ENCODE measurements around the gene ZNF217. TPM values are rescaled to one million over a fixed set of nuclear protein-coding genes. Genes with fewer than 3 reads are reported as not detected.

The ZNF217 gene
- total and polyA plus RNA-seq, 10 of the 15 experiments (the other 5 are each of a cell fraction or from before 2014, with no cell fraction given) = 8.5 to 76.6 (median 40.6) TPM

DNA sequence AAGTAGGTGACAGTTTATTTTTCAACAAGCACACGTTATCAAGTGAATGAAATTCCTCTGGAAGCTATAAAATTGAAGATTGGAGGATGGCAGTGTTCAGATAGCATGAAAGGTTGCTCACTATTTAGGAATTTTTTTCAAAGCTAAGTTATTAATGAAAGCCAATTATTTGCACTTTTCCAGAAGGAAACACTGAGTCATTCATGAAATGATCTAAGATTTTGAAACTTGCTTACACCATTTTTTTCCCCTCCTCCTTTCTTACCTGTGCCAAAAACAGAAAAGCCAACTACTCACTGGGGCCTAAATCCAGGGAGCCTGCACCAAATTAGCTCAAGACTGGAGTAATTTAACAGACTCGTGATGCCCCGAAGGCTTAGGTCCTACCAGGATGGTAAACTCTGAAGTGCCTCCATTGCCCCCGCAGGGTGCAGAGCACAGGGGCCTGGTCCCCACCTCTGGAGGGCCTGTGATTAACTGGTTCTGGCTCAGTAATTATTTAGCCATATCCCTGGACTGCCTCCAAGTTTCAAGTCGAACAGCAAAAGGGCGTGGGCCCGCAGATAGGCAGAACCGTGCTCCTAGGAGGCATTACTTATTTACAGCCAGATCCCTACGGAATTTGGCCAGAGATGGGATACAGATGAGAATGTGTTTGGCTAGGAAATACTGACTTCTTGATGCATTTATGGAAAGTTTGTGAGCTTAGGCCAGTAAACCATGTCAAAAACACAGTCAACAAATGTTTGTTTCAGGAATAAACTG is 28.0 kb upstream of the ZNF217 start (continued):
- TF ChIP-seq RELB (IDR thresholded peaks at IDR 0.05; ENCODE audit: low read depth) (peak; percentile 67; the same call in 1 of the 2 replicates), SP1 (IDR thresholded peaks at IDR 0.05; ENCODE audit: low read depth, low read length) (no peak), PRDM15 (CRISPR knock-in tag; IDR thresholded peaks at IDR 0.05) (0 out of 2 replicates have a peak, but pooled peaks have one; percentile 61), SMAD1 (IDR thresholded peaks at IDR 0.05; ENCODE audit: low read depth, partially characterized antibody) (no peak), IKZF2 (IDR thresholded peaks at IDR 0.05) (peak; percentile 78), MTA2 (IDR thresholded peaks at IDR 0.05; ENCODE audit: low read depth) (peak; percentile 48; the same call in 1 of the 2 replicates), NRF1 (conservative IDR thresholded peaks at IDR 0.05; ENCODE audit: low read depth, low read length) (no peak), BHLHE40 (IDR thresholded peaks at IDR 0.05; ENCODE audit: borderline replicate concordance in 1 of 2, low read depth in 2 of 2, low read length in 1 of 2) (0 out of 4 replicates have a peak, but pooled peaks of 1 of the 2 experiments have one; percentile 7), JUNB (IDR thresholded peaks at IDR 0.05) (peak; percentile 82), FOXM1 (IDR thresholded peaks at IDR 0.05; ENCODE audit: low read depth, low read length) (0 out of 2 replicates have a peak, but pooled peaks have one; percentile 23), POU2F2 (IDR thresholded peaks at IDR 0.05; ENCODE audit: borderline replicate concordance, low read depth, low read length) (0 out of 3 replicates have a peak, but pooled peaks have one; percentile 12), YY1 (IDR thresholded peaks at IDR 0.05; ENCODE audit: low read depth, low read length) (0 out of 2 replicates have a peak, but pooled peaks have one; percentile 25), NFXL1 (IDR thresholded peaks at IDR 0.05; ENCODE audit: borderline replicate concordance) (peak; percentile 62; the same call in 1 of the 2 replicates), EP300 (IDR thresholded peaks at IDR 0.05; ENCODE audit: borderline replicate concordance in 1 of 2, control insufficient read depth in 1 of 2, low read depth in 2 of 2, low read length in 2 of 2) (0 out of 4 replicates have a peak, but pooled peaks of 1 of the 2 experiments have one; percentile 32)
- TF ChIP-seq, protein P1, sequence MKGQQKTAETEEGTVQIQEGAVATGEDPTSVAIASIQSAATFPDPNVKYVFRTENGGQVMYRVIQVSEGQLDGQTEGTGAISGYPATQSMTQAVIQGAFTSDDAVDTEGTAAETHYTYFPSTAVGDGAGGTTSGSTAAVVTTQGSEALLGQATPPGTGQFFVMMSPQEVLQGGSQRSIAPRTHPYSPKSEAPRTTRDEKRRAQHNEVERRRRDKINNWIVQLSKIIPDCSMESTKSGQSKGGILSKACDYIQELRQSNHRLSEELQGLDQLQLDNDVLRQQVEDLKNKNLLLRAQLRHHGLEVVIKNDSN (IDR thresholded peaks at IDR 0.05; ENCODE audit: borderline replicate concordance, extremely low read length, insufficient read depth, low read depth, low read length) = no peak

All from GM12878 (cell line).